ENCODE measurements around the gene SFI1.

DNA sequence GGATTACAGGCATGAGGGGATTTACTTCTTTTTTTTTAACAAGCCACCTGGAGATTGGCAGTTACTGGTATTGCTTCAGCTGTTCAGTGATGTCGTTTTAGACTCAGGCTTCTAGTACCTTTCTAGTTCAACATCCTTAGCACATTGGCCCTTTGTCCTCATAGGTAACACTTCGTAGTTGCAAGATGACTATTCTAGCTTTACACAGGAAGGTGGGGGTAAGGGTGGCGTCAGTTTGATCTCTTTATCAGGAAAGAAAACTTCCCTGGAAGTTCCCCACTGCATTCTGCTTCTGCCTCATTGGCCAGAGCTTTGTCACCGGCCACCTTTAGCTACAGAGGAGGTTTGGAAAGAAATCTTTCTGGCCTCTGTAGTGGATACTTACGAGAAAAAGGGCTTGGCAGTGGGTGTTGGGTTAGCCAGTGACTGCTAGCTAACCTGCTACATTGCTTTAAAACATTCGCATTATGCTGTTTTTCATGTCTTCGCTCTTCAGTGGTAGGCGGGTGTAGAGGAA lies 40.7 kb downstream of the SFI1 start:
- TF ChIP-seq, protein P1, sequence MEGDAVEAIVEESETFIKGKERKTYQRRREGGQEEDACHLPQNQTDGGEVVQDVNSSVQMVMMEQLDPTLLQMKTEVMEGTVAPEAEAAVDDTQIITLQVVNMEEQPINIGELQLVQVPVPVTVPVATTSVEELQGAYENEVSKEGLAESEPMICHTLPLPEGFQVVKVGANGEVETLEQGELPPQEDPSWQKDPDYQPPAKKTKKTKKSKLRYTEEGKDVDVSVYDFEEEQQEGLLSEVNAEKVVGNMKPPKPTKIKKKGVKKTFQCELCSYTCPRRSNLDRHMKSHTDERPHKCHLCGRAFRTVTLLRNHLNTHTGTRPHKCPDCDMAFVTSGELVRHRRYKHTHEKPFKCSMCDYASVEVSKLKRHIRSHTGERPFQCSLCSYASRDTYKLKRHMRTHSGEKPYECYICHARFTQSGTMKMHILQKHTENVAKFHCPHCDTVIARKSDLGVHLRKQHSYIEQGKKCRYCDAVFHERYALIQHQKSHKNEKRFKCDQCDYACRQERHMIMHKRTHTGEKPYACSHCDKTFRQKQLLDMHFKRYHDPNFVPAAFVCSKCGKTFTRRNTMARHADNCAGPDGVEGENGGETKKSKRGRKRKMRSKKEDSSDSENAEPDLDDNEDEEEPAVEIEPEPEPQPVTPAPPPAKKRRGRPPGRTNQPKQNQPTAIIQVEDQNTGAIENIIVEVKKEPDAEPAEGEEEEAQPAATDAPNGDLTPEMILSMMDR (IDR thresholded peaks at IDR 0.05), result no peak
- no peak for TF ChIP-seq POLR2A (IDR thresholded peaks at IDR 0.05)

Measured in thyroid gland (tissue), 4 donors.